IMR-90 (cell line): ENCODE results near the gene IFRD2. TPM values are rescaled to one million over a fixed set of nuclear protein-coding genes. Genes with fewer than 3 reads are reported as not detected.

ENCODE experiments used
- ATAC-seq: fragments of 200-7000 bp; cut with Tn5 transposase; 2 replicates; pipeline ENCODE4 v1.9.1; 2020; ENCODE audit warnings: low read depth, mild to moderate bottlenecking, moderate library complexity
- BruUV-seq: library from RNA; stranded (reverse); fragments of 400-500 nt; replicated peaks from 2 replicates; lab custom pipeline; 2021; lab: Mats Ljungman, UMichigan
- CTCF ChIA-PET: fragments of 300-600 bp; formaldehyde crosslinking; extraction: SDS; loops from one replicate; lab custom pipeline; 2021; ENCODE audit warnings: antibody characterized with exemption; lab: Yijun Ruan, JAX
- POLR2A ChIA-PET: fragments of 300-600 bp; sonication (Branson Sonifier 250); formaldehyde crosslinking; loops from one replicate; lab custom pipeline; 2022; ENCODE audit warnings: antibody characterized with exemption; ENCODE audit not compliant: unreplicated experiment; lab: Charles Lee
- DNase-seq: peaks from one replicate; pipeline ENCODE4 v3.0.0; 2013
- H2AFZ ChIP-seq: replicated peaks from 2 replicates; pipeline ENCODE3; 2013; ENCODE audit warnings: low read length, mild to moderate bottlenecking; ENCODE audit not compliant: poor library complexity
- H2AK5ac ChIP-seq: 2 replicates; pipeline ENCODE4 v1.6.1; 2013; ENCODE audit warnings: low read depth, low read length, inconsistent platforms
- H2AK9ac ChIP-seq: replicated peaks from 2 replicates; pipeline ENCODE3; 2013; ENCODE audit warnings: mild to moderate bottlenecking, low read depth, low read length, moderate library complexity; ENCODE audit not compliant: poor library complexity
- H2BK120ac ChIP-seq: 2 replicates; pipeline ENCODE4 v1.6.1; 2013; ENCODE audit warnings: low read depth, low read length, inconsistent platforms
- H2BK15ac ChIP-seq: 3 replicates; pipeline ENCODE4 v1.6.1; 2013; ENCODE audit warnings: low read depth, low read length, inconsistent platforms
- H2BK20ac ChIP-seq: 2 replicates; pipeline ENCODE4 v1.6.1; 2013; ENCODE audit warnings: low read depth, mild to moderate bottlenecking, inconsistent platforms, low read length, moderate library complexity
- H2BK5ac ChIP-seq: 2 replicates; pipeline ENCODE4 v1.6.1; 2013; ENCODE audit warnings: mild to moderate bottlenecking, low read depth, low read length, inconsistent platforms; ENCODE audit not compliant: poor library complexity, severe bottlenecking
- H3K14ac ChIP-seq: replicated peaks from 2 replicates; pipeline ENCODE4 v1.6.1; 2013; ENCODE audit warnings: low read depth, low read length, inconsistent platforms
- H3K18ac ChIP-seq: 2 replicates; pipeline ENCODE4 v1.6.1; 2013; ENCODE audit warnings: low read depth, low read length, control low read depth
- H3K23ac ChIP-seq: 2 replicates; pipeline ENCODE4 v1.6.1; 2013; ENCODE audit warnings: low read depth, low read length, inconsistent platforms
- H3K27ac ChIP-seq: 2 replicates; pipeline ENCODE4 v1.5.1; 2013; ENCODE audit warnings: mild to moderate bottlenecking, control low read depth, low read length; ENCODE audit not compliant: insufficient read depth
- H3K27me3 ChIP-seq: 2 replicates; pipeline ENCODE4 v1.6.1; 2013; ENCODE audit warnings: low read length; ENCODE audit not compliant: control insufficient read depth, insufficient read depth
- H3K36me3 ChIP-seq: 2 replicates; pipeline ENCODE4 v1.6.1; 2013; ENCODE audit warnings: low read length, mixed read lengths; ENCODE audit not compliant: control insufficient read depth, insufficient read depth
- H3K4ac ChIP-seq: 2 replicates; pipeline ENCODE4 v1.6.1; 2013; ENCODE audit warnings: low read depth, low read length, inconsistent platforms
- H3K4me1 ChIP-seq: 2 replicates; pipeline ENCODE4 v1.6.1; 2013; ENCODE audit warnings: low read length, mixed read lengths; ENCODE audit not compliant: control insufficient read depth, insufficient read depth
- H3K4me2 ChIP-seq: 2 replicates; pipeline ENCODE4 v1.6.1; 2013; ENCODE audit warnings: low read depth, mild to moderate bottlenecking, control low read depth, low read length, moderate library complexity
- H3K4me3 ChIP-seq: 2 replicates; pipeline ENCODE4 v1.5.1; 2013; ENCODE audit warnings: low read depth, mild to moderate bottlenecking, control low read depth, low read length, moderate library complexity; ENCODE audit not compliant: insufficient read depth
- H3K56ac ChIP-seq: 2 replicates; pipeline ENCODE4 v1.6.1; 2013; ENCODE audit warnings: low read length, inconsistent platforms; ENCODE audit not compliant: insufficient read depth; ENCODE audit errors: extremely low read depth
- H3K79me1 ChIP-seq, 2 experiments: 2 replicates each; pipeline ENCODE4 v1.6.1; 2013; ENCODE audit warnings: low read length in 2 of 2, inconsistent platforms in 1 of 2, low read depth in 1 of 2
- H3K9ac ChIP-seq: 2 replicates; pipeline ENCODE4 v1.6.1; 2013; ENCODE audit warnings: low read depth, low read length, control low read depth
- H3K9me1 ChIP-seq: 2 replicates; pipeline ENCODE4 v1.6.1; 2013; ENCODE audit warnings: low read length, inconsistent platforms; ENCODE audit not compliant: insufficient read depth
- H3K9me3 ChIP-seq: 2 replicates; pipeline ENCODE4 v1.6.1; 2013; ENCODE audit warnings: low read length; ENCODE audit not compliant: control insufficient read depth, insufficient read depth
- H4K20me1 ChIP-seq: 2 replicates; pipeline ENCODE4 v1.6.1; 2013; ENCODE audit warnings: low read length, inconsistent platforms; ENCODE audit not compliant: insufficient read depth
- H4K5ac ChIP-seq: 2 replicates; pipeline ENCODE4 v1.6.1; 2013; ENCODE audit warnings: mild to moderate bottlenecking, low read depth, low read length, control low read depth
- H4K8ac ChIP-seq, 2 experiments: 2 replicates each; pipeline ENCODE4 v1.6.1; 2013; ENCODE audit warnings: low read depth in 2 of 2, low read length in 2 of 2, control low read depth in 1 of 2, inconsistent platforms in 1 of 2
- H4K91ac ChIP-seq: 2 replicates; pipeline ENCODE4 v1.6.1; 2013; ENCODE audit warnings: low read depth, low read length, inconsistent platforms; ENCODE audit not compliant: insufficient read depth
- BHLHE40 ChIP-seq: fragments of 150-350 bp; IDR thresholded peaks from 2 replicates; pipeline ENCODE4 v1.6.1; 2016; ENCODE audit warnings: mild to moderate bottlenecking, low read depth, low read length
- CEBPB ChIP-seq: IDR thresholded peaks from 2 replicates; pipeline ENCODE4 v1.6.1; 2012; ENCODE audit warnings: low read depth, low read length, improper control_type of control experiment
- CHD1 ChIP-seq: IDR thresholded peaks from 2 replicates; pipeline ENCODE4 v1.6.1; 2012; ENCODE audit warnings: low read depth, low read length, improper control_type of control experiment
- CTCF ChIP-seq: conservative IDR thresholded peaks from 2 replicates; pipeline ENCODE4 v1.5.1; 2012; ENCODE audit warnings: mild to moderate bottlenecking, low read depth, low read length, improper control_type of control experiment
- FOS ChIP-seq: fragments of 150-350 bp; IDR thresholded peaks from 2 replicates; pipeline ENCODE4 v1.6.1; 2016; ENCODE audit warnings: low read depth, low read length
- MAFK ChIP-seq: IDR thresholded peaks from 2 replicates; pipeline ENCODE4 v1.6.1; 2012; ENCODE audit warnings: low read depth, low read length, improper control_type of control experiment
- MAZ ChIP-seq: IDR thresholded peaks from 2 replicates; pipeline ENCODE4 v1.6.1; 2012; ENCODE audit warnings: low read depth, mild to moderate bottlenecking, low read length, improper control_type of control experiment, moderate library complexity, borderline replicate concordance
- MXI1 ChIP-seq: IDR thresholded peaks from 2 replicates; pipeline ENCODE4 v1.6.1; 2012; ENCODE audit warnings: low read depth, mild to moderate bottlenecking, low read length, moderate library complexity, borderline replicate concordance
- NFE2L2 ChIP-seq: fragments of 150-350 bp; IDR thresholded peaks from 2 replicates; pipeline ENCODE4 v1.6.1; 2016; ENCODE audit warnings: low read depth, mild to moderate bottlenecking, low read length
- POLR2A ChIP-seq: IDR thresholded peaks from 2 replicates; pipeline ENCODE4 v1.6.1; 2012; ENCODE audit warnings: mild to moderate bottlenecking, low read depth, low read length
- RAD21 ChIP-seq: IDR thresholded peaks from 2 replicates; pipeline ENCODE4 v1.6.1; 2012; ENCODE audit warnings: low read length, improper control_type of control experiment
- RCOR1 ChIP-seq: IDR thresholded peaks from 2 replicates; pipeline ENCODE4 v1.6.1; 2012; ENCODE audit warnings: mild to moderate bottlenecking, low read length, improper control_type of control experiment; ENCODE audit not compliant: insufficient replicate concordance
- RFX5 ChIP-seq: IDR thresholded peaks from 2 replicates; pipeline ENCODE4 v1.8.0; 2012; ENCODE audit warnings: low read depth, mild to moderate bottlenecking, low read length, moderate library complexity
- SMC3 ChIP-seq: fragments of 150-350 bp; IDR thresholded peaks from 2 replicates; pipeline ENCODE4 v1.6.1; 2016; ENCODE audit warnings: low read depth, mild to moderate bottlenecking, antibody characterized with exemption, low read length, moderate library complexity
- WGBS, 2 experiments: methylation state at CpG; one replicate each; pipeline versions ENCODE4 v1.1.5 to v1.1.7; 2013; ENCODE audit warnings: missing lambda C conversion rate in 2 of 2; ENCODE audit not compliant: insufficient read length in 1 of 2; ENCODE audit errors: extremely low coverage in 2 of 2; 5-methylcytosine and 5-hydroxymethylcytosine counted together
- dilution Hi-C: fragments of 300-500 bp; cut with HindIII; formaldehyde crosslinking; loops from one replicate; pipeline ENCODE4 v1.14.3; 2018; ENCODE audit warnings: low sequenced_read_pairs; ENCODE audit not compliant: unreplicated experiment
- in situ Hi-C: fragments of 300-500 bp; cut with MboI; formaldehyde crosslinking; loops from 3 replicates; pipeline ENCODE4 v1.14.3; 2019; ENCODE audit warnings: low sequenced_read_pairs, inconsistent platforms, mixed read lengths
- intact Hi-C: fragments of 100-400 bp; cut with micrococcal nuclease; formaldehyde crosslinking; loops from 2 replicates; pipeline ENCODE4 v1.10.0; 2022
- polyA plus RNA-seq, 3 experiments: library from polyadenylated mRNA; depleted of rRNA; stranded (reverse); fragments of >200 nt; gene quantifications; 2 replicates each; pipeline ENCODE4 v1.2.3, GENCODE V29; 2012; ENCODE audit warnings: low replicate concordance in 1 of 3
- total RNA-seq: library from RNA; depleted of rRNA; stranded (reverse); fragments of >200 nt; gene quantifications from 2 replicates; pipeline ENCODE4 v1.2.3, GENCODE V29; 2012
- TF ChIP-seq, protein P1 (sequence below): fragments of 150-350 bp; IDR thresholded peaks from 2 replicates; pipeline ENCODE4 v1.6.1; 2016; ENCODE audit warnings: low read depth, mild to moderate bottlenecking, low read length, moderate library complexity, borderline replicate concordance
- TF ChIP-seq, protein P2 (sequence below): fragments of 150-350 bp; IDR thresholded peaks from 2 replicates; pipeline ENCODE4 v1.6.1; 2017; ENCODE audit warnings: mild to moderate bottlenecking, antibody characterized with exemption, low read length, low read depth

The IFRD2 gene
- total and polyA plus RNA-seq, 2 of the 4 experiments (the other 2 are of a cell fraction), result 52.7 to 79.1 TPM

- peaks cover 34% of the 10 kb centered on the region for H3K36me3 ChIP-seq
- no TSS peak for BruUV-seq
Observed at GRCh38 chr3:50288387-50289007, 3.7 kb downstream of the IFRD2 start.

More at GRCh38 chr3:50288387-50289007, 3.7 kb downstream of the IFRD2 start:
- H3K4me3 ChIP-seq, result no peak overlapping the region
- peaks cover 14 to 31% of the 10 kb centered on the region in 2 experiments for H3K79me1 ChIP-seq
- H3K23ac ChIP-seq, result no peak overlapping the region
- H3K14ac ChIP-seq, result no peak overlapping the region
- no peak overlapping the region for H2BK5ac ChIP-seq
- no peak overlapping the region for H2AK9ac ChIP-seq
- no peak overlapping the region for H4K91ac ChIP-seq
- H4K5ac ChIP-seq, result no peak overlapping the region
- 94% methylated on average over 8 of the region's 23 CpGs; no CpG with 5 or more reads in 1 of the 2 experiments for WGBS, 2 experiments
- intact Hi-C loops (no loop called here), dilution Hi-C loops (no loop called here), in situ Hi-C loops (no loop called here)
- H3K18ac ChIP-seq, result no peak overlapping the region
- H4K8ac ChIP-seq, result no peak overlapping the region
- ATAC-seq (no peak), DNase-seq (no peak)
- TF ChIP-seq CHD1 (no peak), MAFK (no peak), MAZ (no peak), MXI1 (no peak), FOS (no peak), SMC3 (no peak), CEBPB (no peak), RAD21 (no peak), RCOR1 (no peak), POLR2A (no peak), BHLHE40 (no peak), CTCF (no peak), RFX5 (no peak), NFE2L2 (no peak)
- TF ChIP-seq, protein P1, sequence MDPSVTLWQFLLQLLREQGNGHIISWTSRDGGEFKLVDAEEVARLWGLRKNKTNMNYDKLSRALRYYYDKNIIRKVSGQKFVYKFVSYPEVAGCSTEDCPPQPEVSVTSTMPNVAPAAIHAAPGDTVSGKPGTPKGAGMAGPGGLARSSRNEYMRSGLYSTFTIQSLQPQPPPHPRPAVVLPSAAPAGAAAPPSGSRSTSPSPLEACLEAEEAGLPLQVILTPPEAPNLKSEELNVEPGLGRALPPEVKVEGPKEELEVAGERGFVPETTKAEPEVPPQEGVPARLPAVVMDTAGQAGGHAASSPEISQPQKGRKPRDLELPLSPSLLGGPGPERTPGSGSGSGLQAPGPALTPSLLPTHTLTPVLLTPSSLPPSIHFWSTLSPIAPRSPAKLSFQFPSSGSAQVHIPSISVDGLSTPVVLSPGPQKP, result no peak
- TF ChIP-seq, protein P2, sequence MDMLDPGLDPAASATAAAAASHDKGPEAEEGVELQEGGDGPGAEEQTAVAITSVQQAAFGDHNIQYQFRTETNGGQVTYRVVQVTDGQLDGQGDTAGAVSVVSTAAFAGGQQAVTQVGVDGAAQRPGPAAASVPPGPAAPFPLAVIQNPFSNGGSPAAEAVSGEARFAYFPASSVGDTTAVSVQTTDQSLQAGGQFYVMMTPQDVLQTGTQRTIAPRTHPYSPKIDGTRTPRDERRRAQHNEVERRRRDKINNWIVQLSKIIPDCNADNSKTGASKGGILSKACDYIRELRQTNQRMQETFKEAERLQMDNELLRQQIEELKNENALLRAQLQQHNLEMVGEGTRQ, result no peak
- H3K9me1 ChIP-seq, result no peaks in the 10 kb centered on the region; the same call in 1 of the 2 replicates
- ChIA-PET POLR2A (no interaction called here), CTCF (no interaction called here)
- no peak overlapping the region for H2BK120ac ChIP-seq
- no peak overlapping the region for H3K27ac ChIP-seq
- no peaks in the 10 kb centered on the region; the same call in 1 of the 2 replicates for H4K20me1 ChIP-seq
- no peak overlapping the region for H2BK20ac ChIP-seq
- peaks cover 8% of the 10 kb centered on the region for H3K4me1 ChIP-seq
- no peaks in the 10 kb centered on the region for H3K27me3 ChIP-seq
- no peak overlapping the region for H2AK5ac ChIP-seq
- H3K4ac ChIP-seq, result no peak overlapping the region
- no peaks in the 10 kb centered on the region for H3K9me3 ChIP-seq
- no peak overlapping the region for H2AFZ ChIP-seq
- no peak overlapping the region for H3K4me2 ChIP-seq
- H3K56ac ChIP-seq, result no peak overlapping the region
- no peak overlapping the region for H2BK15ac ChIP-seq
- no peak overlapping the region for H3K9ac ChIP-seq
